HG03521 (cell line): ENCODE data around the gene SYT2.

Experiments used
- ATAC-seq: cut with Tn5 transposase; IDR thresholded peaks from one replicate; pipeline ENCODE4 v1.9.1; 2021; ENCODE audit warnings: mild to moderate bottlenecking, moderate library complexity; ENCODE audit not compliant: unreplicated experiment

The SYT2 gene

DNA sequence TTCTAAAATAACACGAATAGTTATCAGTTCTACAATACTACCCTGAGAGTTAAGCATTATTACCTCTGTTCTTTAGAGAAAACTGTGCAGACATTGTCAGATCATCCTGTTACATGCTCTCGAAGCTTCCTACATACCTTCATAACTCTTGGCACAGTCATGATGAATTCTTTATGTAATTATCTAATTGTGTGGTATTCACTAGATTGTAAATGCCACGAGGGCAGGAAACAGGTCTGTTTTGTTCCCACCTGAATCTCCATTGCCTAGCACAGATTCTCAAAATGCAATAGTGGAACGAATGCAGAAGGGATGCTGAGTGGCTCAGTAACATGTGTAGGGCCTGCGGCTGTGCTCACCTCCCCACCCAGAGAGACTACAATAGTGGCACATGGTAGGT, 3.4 kb downstream of the SYT2 start:
- no peak for ATAC-seq

DNA sequence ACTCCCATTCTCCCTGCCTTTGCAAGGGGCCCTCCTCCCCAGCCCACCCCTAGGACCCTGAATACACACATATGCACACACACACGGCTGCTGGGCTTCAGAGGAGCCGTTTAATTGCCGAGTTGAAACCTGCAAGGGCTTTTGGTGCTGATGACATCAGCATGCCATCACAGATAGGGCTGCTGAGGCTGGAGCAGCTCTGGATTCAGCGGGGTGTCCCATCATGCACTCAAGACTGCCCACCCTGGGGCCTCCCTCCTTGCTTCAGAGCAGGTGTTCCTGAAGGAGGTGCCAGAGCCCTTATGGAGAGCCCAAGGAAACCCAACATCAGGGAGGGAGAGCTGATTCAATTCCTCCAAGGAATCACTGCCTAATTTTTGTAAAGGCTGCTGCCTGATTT, 5.7 kb downstream of the SYT2 start:
- ATAC-seq = no peak

DNA sequence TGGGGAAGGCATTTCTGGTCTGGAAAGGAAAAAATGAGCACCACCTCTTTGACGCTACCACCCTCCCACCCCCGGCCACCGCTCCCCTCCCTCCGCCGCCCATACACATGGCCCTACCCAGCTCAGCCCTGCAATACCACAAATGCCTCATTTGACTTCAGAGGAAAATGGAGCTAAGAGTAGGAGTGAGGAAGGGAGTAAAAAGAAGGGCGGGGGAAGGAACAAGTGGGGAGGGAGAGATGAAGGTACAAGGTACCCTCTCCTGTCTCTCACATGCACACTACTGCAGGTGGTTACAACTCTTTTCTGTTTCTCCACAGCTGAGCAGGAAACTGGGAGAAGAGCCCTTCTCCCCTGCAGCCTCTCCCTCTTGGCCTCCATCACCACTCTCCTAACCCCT, 7.1 kb downstream of the SYT2 start:
- ATAC-seq = no peak

- no peak for ATAC-seq
Observed at GRCh38 chr1:202702088-202702487, 8.2 kb downstream of the SYT2 start.

- ATAC-seq = no peak
Observed at GRCh38 chr1:202701200-202701599, 9.1 kb downstream of the SYT2 start.

DNA sequence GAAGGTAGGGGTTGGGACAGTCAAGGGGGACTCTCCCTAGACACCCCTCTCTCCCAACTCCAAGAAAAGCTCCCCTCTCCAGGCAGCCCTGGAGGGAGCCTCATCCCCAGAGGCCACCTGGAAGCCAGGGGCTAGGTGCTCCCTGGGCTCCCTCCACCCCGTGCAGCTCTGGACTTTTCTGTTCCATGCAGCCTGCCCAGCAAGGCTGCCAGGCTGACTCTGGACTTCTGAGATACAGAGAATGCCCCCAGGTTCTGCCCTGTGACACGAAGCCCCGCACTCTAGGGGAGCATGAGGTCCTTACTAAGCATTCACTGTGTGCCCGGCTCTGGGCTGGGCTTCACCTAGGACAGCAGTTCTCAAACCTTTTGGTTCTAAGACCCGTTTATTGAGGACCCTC, 10.2 kb downstream of the SYT2 start:
- no peak for ATAC-seq

GRCh38 chr1:202698276-202698675, 12.0 kb downstream of the SYT2 start:
- ATAC-seq = no peak

GRCh38 chr1:202697038-202697437, 13.2 kb downstream of the SYT2 start:
- ATAC-seq = no peak

DNA sequence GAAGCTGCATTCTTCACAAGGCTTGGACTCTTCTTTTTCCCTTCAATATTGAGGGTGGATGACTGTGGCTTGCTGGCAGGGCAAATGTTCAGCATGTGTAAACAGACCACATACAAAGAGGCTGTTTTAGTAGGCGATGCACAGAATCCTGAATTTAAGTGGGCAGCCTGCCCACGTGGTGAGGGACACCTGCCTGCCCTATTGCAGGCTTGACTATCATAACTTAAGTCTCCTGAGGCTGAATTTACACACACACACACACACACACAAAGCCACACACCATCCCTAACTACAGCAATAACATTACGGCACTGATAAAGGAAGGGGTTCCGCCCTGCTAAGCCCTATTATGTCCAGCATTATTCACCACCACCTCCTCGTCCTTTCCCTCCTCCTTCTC, 15.9 kb downstream of the SYT2 start:
- no peak for ATAC-seq

GRCh38 chr1:202692959-202693555, 17.2 kb downstream of the SYT2 start:
- no peak for ATAC-seq

GRCh38 chr1:202691816-202692215, 18.4 kb downstream of the SYT2 start:
- no peak for ATAC-seq

- no peak for ATAC-seq
Observed at GRCh38 chr1:202689493-202690342, 20.5 kb downstream of the SYT2 start.

DNA sequence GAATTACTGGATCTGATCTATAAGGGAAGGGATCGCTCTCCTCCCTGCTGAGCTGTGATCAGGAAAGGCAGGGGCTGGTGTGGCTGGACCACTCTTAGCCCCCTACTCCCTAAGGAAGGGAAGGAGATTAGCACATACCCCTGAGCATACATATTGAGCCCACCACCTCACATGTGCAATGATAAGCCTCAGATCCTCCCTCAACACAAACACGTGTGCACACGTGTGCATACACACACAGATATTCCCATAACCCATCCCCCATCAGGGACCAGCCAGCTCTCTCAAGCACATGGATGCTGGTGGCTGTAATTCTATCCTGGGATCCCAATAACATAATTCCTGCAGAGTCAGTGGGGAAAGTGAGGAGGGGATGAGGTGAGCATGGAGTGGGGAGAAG, 21.2 kb downstream of the SYT2 start:
- ATAC-seq = no peak

DNA sequence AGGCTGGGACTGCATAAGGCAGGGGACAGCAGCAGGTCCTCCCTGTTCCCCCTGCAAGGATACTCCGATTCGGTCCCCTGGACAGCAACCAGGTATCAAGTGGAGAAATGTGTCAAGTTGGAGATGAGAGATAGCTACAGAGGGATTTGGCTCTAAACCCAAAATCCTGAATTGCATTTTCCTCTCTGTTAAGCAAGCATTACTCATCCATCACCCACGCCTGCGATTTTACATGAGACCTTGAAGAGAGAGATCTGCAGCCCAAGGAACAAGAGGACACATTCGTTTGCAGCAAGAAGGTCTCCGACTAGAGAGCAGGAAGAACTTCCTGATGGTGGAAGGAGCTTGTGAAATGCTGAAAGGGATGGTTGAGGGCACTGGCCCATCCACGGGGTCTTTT, 21.9 kb downstream of the SYT2 start:
- no peak for ATAC-seq

DNA sequence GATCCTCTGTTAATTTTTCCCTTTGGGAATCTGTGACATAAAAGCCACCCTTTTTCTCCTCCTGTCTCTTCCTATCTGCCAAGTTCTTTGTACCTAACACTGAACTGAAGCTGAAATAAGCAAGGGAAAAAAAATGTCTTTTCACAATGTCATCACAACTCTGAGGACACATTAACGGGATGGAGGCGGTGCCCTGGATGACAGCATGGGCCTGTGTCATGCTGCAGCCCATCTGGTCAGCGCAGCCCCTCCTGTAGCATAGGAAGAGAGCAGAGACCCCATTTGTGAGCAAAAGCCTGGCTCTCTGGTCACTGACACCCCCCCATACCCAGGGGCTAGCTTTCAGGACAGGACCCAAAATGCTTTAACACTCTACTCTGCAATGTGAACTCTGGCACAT, 22.5 kb downstream of the SYT2 start:
- no peak for ATAC-seq

DNA sequence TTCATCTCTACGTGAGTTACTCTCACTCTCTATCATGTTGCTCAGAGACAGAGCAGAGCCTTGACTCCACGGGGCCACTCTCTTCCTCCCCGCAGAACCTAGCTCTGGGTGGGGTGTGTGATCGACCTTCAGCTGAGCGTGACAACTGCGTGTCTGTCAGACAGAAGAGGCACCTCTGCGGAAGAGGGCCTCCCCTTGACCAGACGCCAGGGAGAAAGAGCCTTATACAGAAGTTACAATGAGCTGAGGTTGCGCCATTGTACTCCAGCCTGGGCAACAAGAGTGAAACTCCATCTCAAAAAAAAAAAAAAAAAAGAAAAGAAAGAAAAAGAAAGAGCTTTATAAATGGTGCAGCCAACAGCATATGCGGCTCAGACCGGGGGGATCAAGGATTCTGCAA, 22.9 kb downstream of the SYT2 start:
- ATAC-seq = no peak

GRCh38 chr1:202685641-202686040, 24.6 kb downstream of the SYT2 start:
- ATAC-seq = no peak

DNA sequence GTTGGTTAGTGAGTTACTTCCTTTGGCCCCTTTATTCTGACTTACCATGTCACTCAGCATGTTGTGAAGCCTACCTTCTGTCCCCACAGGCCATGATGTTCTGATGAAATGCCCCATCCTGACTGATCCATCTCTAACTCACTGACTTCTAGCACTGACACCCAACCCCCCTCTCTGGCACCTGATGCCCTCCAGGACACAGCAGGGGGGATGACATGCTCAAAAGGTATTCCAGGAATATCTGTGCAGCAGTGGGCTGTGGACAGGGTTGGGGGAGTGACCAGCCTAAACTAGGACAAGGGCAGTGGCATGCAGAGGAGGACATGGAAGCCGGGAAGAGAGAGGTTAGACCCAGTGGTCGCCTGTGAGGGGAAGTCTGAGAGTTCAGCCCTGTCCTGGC, 25.5 kb downstream of the SYT2 start:
- no peak for ATAC-seq

- ATAC-seq = no peak
Observed at GRCh38 chr1:202683029-202683428, 27.2 kb downstream of the SYT2 start.

DNA sequence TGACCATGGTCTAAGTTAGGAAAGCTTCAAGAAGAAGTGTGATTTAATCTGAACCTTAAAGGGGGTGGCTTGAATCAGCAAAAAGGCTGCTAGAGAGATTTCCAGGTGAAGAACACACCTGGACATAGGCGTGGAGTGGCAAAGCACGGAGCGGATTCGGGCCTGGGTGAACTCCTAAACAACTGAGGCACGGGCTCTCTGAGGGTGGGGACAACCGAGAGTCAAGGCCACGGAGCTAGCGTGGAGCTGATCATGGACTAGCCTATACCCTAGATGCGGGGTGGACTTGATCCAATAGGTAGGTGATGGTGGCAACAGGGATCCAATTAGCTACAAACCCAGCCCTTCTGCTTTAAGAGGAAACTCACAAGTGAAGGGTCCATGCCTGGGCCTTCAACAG, 27.8 kb downstream of the SYT2 start:
- ATAC-seq = no peak

- no peak for ATAC-seq
Observed at GRCh38 chr1:202681736-202682420, 28.4 kb downstream of the SYT2 start.
